GM12878 (cell line): ENCODE results near the gene BPIFB3. TPM values are rescaled to one million over a fixed set of nuclear protein-coding genes. Genes with fewer than 3 reads are reported as not detected.

ENCODE experiments used
- ATAC-seq: fragments of 200-7000 bp; cut with Tn5 transposase; 3 replicates; pipeline ENCODE4 v1.9.1; 2020; ENCODE audit warnings: mild to moderate bottlenecking, moderate library complexity
- BruUV-seq: library from RNA; stranded (reverse); fragments of 400-500 nt; replicated peaks from 2 replicates; lab custom pipeline; 2021; lab: Mats Ljungman, UMichigan
- CTCF ChIA-PET: fragments of 300-600 bp; sonication (Branson Sonifier 250); formaldehyde crosslinking; extraction: SDS; loops from one replicate; lab custom pipeline; 2021; ENCODE audit warnings: inconsistent platforms; lab: Yijun Ruan, JAX
- POLR2A ChIA-PET: fragments of 350-600 bp; formaldehyde crosslinking; extraction: SDS; loops from one replicate; lab custom pipeline; 2021; ENCODE audit warnings: inconsistent platforms; lab: Charles Lee
- RAD21 ChIA-PET: fragments of 300-600 bp; sonication (Branson Sonifier 250); formaldehyde crosslinking; loops from one replicate; lab custom pipeline; 2023; ENCODE audit warnings: antibody characterized with exemption; ENCODE audit not compliant: unreplicated experiment; lab: Charles Lee
- SMC1A ChIA-PET: fragments of 300-600 bp; sonication (Branson Sonifier 250); formaldehyde crosslinking; loops from one replicate; lab custom pipeline; 2023; ENCODE audit not compliant: unreplicated experiment, uncharacterized antibody; lab: Charles Lee
- DNase-seq: peaks from one replicate; pipeline ENCODE4 v3.0.0-alpha.2; 2011; ENCODE audit warnings: low read depth, low spot score
- FAIRE-seq: peaks from 3 replicates; lab custom pipeline; 2011; peaks lifted over from hg19 to GRCh38; lab: Jason Lieb, UNC
- H2AFZ ChIP-seq: 2 replicates; pipeline ENCODE4 v1.6.0; 2011; ENCODE audit warnings: low read depth, low read length, control low read depth; ENCODE audit not compliant: control insufficient read depth
- H3K27ac ChIP-seq: 2 replicates; pipeline ENCODE4 v1.5.1; 2011; ENCODE audit warnings: control low read depth; ENCODE audit not compliant: control insufficient read depth, insufficient read depth
- H3K27me3 ChIP-seq, 2 experiments: replicated peaks in 1 of 2; 2 replicates each; pipeline versions ENCODE4 v1.6.0 to v1.6.1; 2011; ENCODE audit warnings: low read length in 1 of 2; ENCODE audit not compliant: control insufficient read depth in 2 of 2, insufficient read depth in 2 of 2
- H3K36me3 ChIP-seq, 2 experiments: 2 replicates each; pipeline ENCODE4 v1.5.1; 2011; ENCODE audit warnings: low read length in 1 of 2; ENCODE audit not compliant: control insufficient read depth in 2 of 2, insufficient read depth in 2 of 2
- H3K4me1 ChIP-seq: 2 replicates; pipeline ENCODE4 v1.6.1; 2011; ENCODE audit warnings: mild to moderate bottlenecking, low read length, moderate library complexity, mixed read lengths; ENCODE audit not compliant: control insufficient read depth, insufficient read depth
- H3K4me2 ChIP-seq: 2 replicates; pipeline ENCODE4 v1.6.0; 2011; ENCODE audit warnings: control low read depth; ENCODE audit not compliant: control insufficient read depth, insufficient read depth
- H3K4me3 ChIP-seq: fragments of 200-600 bp; sonication (generic); 2 replicates; pipeline ENCODE4 v1.5.1; 2016
- H3K79me2 ChIP-seq: 2 replicates; pipeline ENCODE4 v1.6.0; 2011; ENCODE audit warnings: low read length; ENCODE audit not compliant: control insufficient read depth, insufficient read depth
- H3K9ac ChIP-seq: 2 replicates; pipeline ENCODE4 v1.8.0; 2011; ENCODE audit warnings: low read length, control low read depth, mixed read lengths; ENCODE audit not compliant: control insufficient read depth, insufficient read depth
- H3K9me3 ChIP-seq: replicated peaks from 3 replicates; pipeline ENCODE4 v1.5.1; 2011; ENCODE audit warnings: mild to moderate bottlenecking, low read length; ENCODE audit not compliant: control insufficient read depth, insufficient read depth
- H4K20me1 ChIP-seq: 2 replicates; pipeline ENCODE4 v1.6.0; 2011; ENCODE audit not compliant: control insufficient read depth, insufficient read depth
- HSF1 ChIP-seq: fragments of 150-350 bp; IDR thresholded peaks from 2 replicates; pipeline ENCODE4 v1.6.1; 2014; ENCODE audit warnings: mild to moderate bottlenecking, low read depth, low read length
- KLF5 ChIP-seq: fragments of 450-650 bp; IDR thresholded peaks from 2 replicates; pipeline ENCODE4 v1.6.1; 2014; ENCODE audit warnings: mild to moderate bottlenecking; ENCODE audit not compliant: partially characterized antibody
- NKRF ChIP-seq: fragments of 450-650 bp; conservative IDR thresholded peaks from 2 replicates; pipeline ENCODE4 v1.6.1; 2017; ENCODE audit warnings: mild to moderate bottlenecking, moderate library complexity
- NR2C1 ChIP-seq: fragments of 450-650 bp; IDR thresholded peaks from 2 replicates; pipeline ENCODE4 v1.6.1; 2017; ENCODE audit warnings: antibody characterized with exemption, mild to moderate bottlenecking, moderate library complexity
- RB1 ChIP-seq: fragments of 450-650 bp; formaldehyde crosslinking; IDR thresholded peaks from 2 replicates; pipeline ENCODE4 v1.6.1; 2017; ENCODE audit warnings: mild to moderate bottlenecking, borderline replicate concordance
- SUPT20H ChIP-seq: IDR thresholded peaks from 2 replicates; pipeline ENCODE4 v1.6.1; 2011; ENCODE audit warnings: low read depth, mild to moderate bottlenecking, low read length, moderate library complexity, borderline replicate concordance; ENCODE audit not compliant: control insufficient read depth
- TAF1 ChIP-seq: IDR thresholded peaks from 2 replicates; pipeline ENCODE4 v1.6.1; 2011; ENCODE audit warnings: mild to moderate bottlenecking, low read depth, low read length, borderline replicate concordance
- ZNF217 ChIP-seq: fragments of 450-650 bp; IDR thresholded peaks from 2 replicates; pipeline ENCODE4 v1.6.1; 2017; ENCODE audit warnings: antibody characterized with exemption, mild to moderate bottlenecking
- ZZZ3 ChIP-seq: IDR thresholded peaks from 2 replicates; pipeline ENCODE4 v1.6.1; 2011; ENCODE audit warnings: low read depth; ENCODE audit not compliant: control insufficient read depth, insufficient read length
- WGBS: methylation state at CpG from one replicate; pipeline ENCODE4 v1.1.6; 2016; ENCODE audit warnings: low lambda C conversion rate; ENCODE audit not compliant: insufficient replicate concordance, insufficient coverage; ENCODE audit errors: missing lambda C conversion rate; 5-methylcytosine and 5-hydroxymethylcytosine counted together
- in situ Hi-C: fragments of 300-500 bp; cut with MboI; formaldehyde crosslinking; loops from 9 replicates; pipeline ENCODE4 v1.14.3; 2018; ENCODE audit warnings: mixed read lengths
- intact Hi-C: fragments of 100-400 bp; cut with micrococcal nuclease; formaldehyde crosslinking; loops from one replicate; pipeline ENCODE4 v1.14.2; 2022; ENCODE audit not compliant: unreplicated experiment
- polyA plus RNA-seq, 11 experiments: library from polyadenylated mRNA; depleted of rRNA in 4 of 11; unstranded in 6 of 11; stranded (reverse) in 5 of 11; fragments of >200 nt; fragmentation: Nextera tagmentation in 4 of 11; fragmentation: Illumina TruSeq in 1 of 11; extraction: Ambion mirVana in 4 of 11; extraction: Trizol in 1 of 11; gene quantifications; 1 replicate in 1 of 11; 2 replicates in 10 of 11; pipeline versions ENCODE4 v1.2.1 to v1.2.3, GENCODE V29; 2011 to 2016; ENCODE audit warnings: inconsistent platforms in 2 of 11, missing spikeins in 2 of 11, low read depth in 1 of 11
- total RNA-seq, 4 experiments: library from RNA; depleted of rRNA in 3 of 4; stranded (reverse); fragments of >200 nt in 3 of 4; fragmentation: Illumina TruSeq in 1 of 4; extraction: Trizol in 1 of 4; gene quantifications; 2 replicates each; pipeline versions ENCODE4 v1.2.1 to v1.2.3, GENCODE V29; 2013 to 2021

Gene BPIFB3
- total and polyA plus RNA-seq, 10 of the 15 experiments (the other 5 are each of a cell fraction or from before 2014, with no cell fraction given): not detected

- DNase-seq: no peak
- no peak for FAIRE-seq
- H3K4me1 ChIP-seq: peaks cover 3% of the 10 kb centered on the region
- RAD21 ChIA-PET: no interaction called here
- TF ChIP-seq RB1 (no peak), NR2C1 (peak; percentile 18; the same call in 1 of the 2 replicates), ZZZ3 (no peak)
- in situ Hi-C loops: no loop called here
- H3K9me3 ChIP-seq: no peaks in the 10 kb centered on the region
- intact Hi-C loops: no loop called here
- no TSS peak for BruUV-seq
- no peak overlapping the region for H3K27ac ChIP-seq
- H3K36me3 ChIP-seq: no peaks in the 10 kb centered on the region
- no peak overlapping the region for H3K4me2 ChIP-seq
- ATAC-seq: no peak
- H3K27me3 ChIP-seq: no peaks in the 10 kb centered on the region
- no peaks in the 10 kb centered on the region for H3K79me2 ChIP-seq
- CTCF ChIA-PET: no interaction called here
- H3K4me3 ChIP-seq: no peak overlapping the region
- no peak overlapping the region for H2AFZ ChIP-seq
- 23% methylated on average over 4 of the region's 4 CpGs for WGBS
- SMC1A ChIA-PET: no interaction called here
- POLR2A ChIA-PET: no interaction called here
- no peak overlapping the region for H3K9ac ChIP-seq
- H4K20me1 ChIP-seq: no peaks in the 10 kb centered on the region
Measured at GRCh38 chr20:33022289-33022688, 31.4 kb upstream of the BPIFB3 start.

GRCh38 chr20:33022694-33023438 lies 30.8 kb upstream of the BPIFB3 start:
- intact Hi-C loops: no loop called here
- Histone ChIP-seq H3K4me1 (peaks cover 3% of the 10 kb centered on the region), H2AFZ (no peak overlapping the region), H4K20me1 (no peaks in the 10 kb centered on the region), H3K27me3 (no peaks in the 10 kb centered on the region), H3K4me3 (no peak overlapping the region), H3K4me2 (no peak overlapping the region), H3K27ac (no peak overlapping the region), H3K79me2 (no peaks in the 10 kb centered on the region), H3K9me3 (no peaks in the 10 kb centered on the region), H3K9ac (no peak overlapping the region), H3K36me3 (no peaks in the 10 kb centered on the region)
- DNase-seq (no peak), ATAC-seq (no peak), FAIRE-seq (no peak)
- SMC1A ChIA-PET: no interaction called here
- BruUV-seq: no TSS peak
- CTCF ChIA-PET: no interaction called here
- in situ Hi-C loops: no loop called here
- RAD21 ChIA-PET: no interaction called here
- WGBS: 27% methylated on average over 7 of the region's 7 CpGs
- POLR2A ChIA-PET: no interaction called here
- TF ChIP-seq NKRF: no peak
- no peak for TF ChIP-seq SUPT20H
- TF ChIP-seq HSF1: no peak
- no peak for TF ChIP-seq ZNF217
- no peak for TF ChIP-seq KLF5
- no peak for TF ChIP-seq TAF1
